B cell (primary cell): ENCODE results near the gene PAPSS1.

ENCODE experiments used
- EZH2 ChIP-seq: IDR thresholded peaks from 2 replicates; pipeline ENCODE4 v1.6.1; 2012; ENCODE audit warnings: borderline replicate concordance, low read depth, mild to moderate bottlenecking, moderate library complexity, low read length; ENCODE audit not compliant: insufficient read depth, poor library complexity, severe bottlenecking
- TF ChIP-seq, protein P1 (sequence below): fragments of 200-600 bp; IDR thresholded peaks from one replicate; pipeline ENCODE4 v1.8.0; 2022; ENCODE audit warnings: antibody characterized with exemption, mild to moderate bottlenecking

DNA sequence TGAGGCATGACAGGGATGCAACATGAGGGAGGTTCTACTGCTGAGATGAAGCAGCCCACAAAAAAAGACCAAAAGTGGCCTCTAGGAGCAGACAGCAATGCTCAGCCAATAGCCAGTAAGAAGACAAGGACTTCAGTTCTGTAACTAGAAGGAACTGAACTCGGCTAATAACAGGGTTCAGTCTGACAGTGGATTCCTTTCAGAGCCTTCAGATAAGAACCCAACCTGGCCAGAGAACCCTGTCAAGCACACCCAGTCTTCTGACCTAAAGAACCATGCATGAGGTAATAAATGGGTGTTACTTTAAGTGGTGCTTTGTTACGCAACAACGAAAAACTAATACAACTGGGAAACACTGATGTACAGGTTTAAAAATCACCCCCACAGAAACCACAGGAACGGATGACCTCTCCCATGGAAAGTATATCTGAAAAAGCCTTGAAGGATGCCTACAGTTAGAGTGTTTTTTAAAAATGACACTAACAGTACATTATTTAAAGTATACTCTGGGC, 94.6 kb downstream of the PAPSS1 start:
- TF ChIP-seq, protein P1, sequence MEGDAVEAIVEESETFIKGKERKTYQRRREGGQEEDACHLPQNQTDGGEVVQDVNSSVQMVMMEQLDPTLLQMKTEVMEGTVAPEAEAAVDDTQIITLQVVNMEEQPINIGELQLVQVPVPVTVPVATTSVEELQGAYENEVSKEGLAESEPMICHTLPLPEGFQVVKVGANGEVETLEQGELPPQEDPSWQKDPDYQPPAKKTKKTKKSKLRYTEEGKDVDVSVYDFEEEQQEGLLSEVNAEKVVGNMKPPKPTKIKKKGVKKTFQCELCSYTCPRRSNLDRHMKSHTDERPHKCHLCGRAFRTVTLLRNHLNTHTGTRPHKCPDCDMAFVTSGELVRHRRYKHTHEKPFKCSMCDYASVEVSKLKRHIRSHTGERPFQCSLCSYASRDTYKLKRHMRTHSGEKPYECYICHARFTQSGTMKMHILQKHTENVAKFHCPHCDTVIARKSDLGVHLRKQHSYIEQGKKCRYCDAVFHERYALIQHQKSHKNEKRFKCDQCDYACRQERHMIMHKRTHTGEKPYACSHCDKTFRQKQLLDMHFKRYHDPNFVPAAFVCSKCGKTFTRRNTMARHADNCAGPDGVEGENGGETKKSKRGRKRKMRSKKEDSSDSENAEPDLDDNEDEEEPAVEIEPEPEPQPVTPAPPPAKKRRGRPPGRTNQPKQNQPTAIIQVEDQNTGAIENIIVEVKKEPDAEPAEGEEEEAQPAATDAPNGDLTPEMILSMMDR, result no peak
- no peak for TF ChIP-seq EZH2
